GM18505 (cell line): ENCODE results near the gene MYH9.

Experiments
- ATAC-seq: cut with Tn5 transposase; IDR thresholded peaks from one replicate; pipeline ENCODE4 v1.9.1; 2021; ENCODE audit not compliant: unreplicated experiment
- POLR2A ChIP-seq: IDR thresholded peaks from 4 replicates; pipeline ENCODE4 v1.6.1; 2011; ENCODE audit warnings: borderline replicate concordance; ENCODE audit not compliant: insufficient read depth, insufficient read length; ENCODE audit errors: extremely low read depth

Gene MYH9

DNA sequence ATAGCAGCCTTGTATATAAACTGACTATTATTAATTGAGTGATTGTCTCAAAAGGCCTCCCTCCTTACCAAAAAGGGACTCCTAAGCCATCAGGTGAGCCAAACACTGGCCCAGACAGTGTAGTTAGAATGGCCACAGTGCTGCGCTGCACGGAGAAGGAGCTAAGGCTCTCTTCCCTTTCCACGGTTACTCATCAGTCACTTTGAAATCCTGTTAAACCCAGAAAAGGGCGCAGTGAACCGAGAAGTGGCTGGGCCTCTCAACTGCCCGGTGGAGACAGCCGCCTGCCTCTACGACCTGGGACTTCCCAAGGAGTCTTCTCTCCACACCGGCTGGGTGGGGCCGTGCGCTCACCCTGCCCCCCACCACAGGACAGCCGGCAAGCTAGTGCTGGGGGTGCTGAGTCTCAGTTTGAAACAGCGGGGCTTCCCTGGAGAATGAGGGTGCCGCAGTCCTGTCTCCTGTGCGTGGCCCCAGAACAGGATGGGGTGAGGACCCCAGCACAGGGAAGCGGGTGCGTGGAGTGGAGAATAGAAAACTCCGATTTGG lies 1.3 kb downstream of the MYH9 start:
- TF ChIP-seq POLR2A, result peak; percentile 60
- ATAC-seq, result peak; percentile 23

DNA sequence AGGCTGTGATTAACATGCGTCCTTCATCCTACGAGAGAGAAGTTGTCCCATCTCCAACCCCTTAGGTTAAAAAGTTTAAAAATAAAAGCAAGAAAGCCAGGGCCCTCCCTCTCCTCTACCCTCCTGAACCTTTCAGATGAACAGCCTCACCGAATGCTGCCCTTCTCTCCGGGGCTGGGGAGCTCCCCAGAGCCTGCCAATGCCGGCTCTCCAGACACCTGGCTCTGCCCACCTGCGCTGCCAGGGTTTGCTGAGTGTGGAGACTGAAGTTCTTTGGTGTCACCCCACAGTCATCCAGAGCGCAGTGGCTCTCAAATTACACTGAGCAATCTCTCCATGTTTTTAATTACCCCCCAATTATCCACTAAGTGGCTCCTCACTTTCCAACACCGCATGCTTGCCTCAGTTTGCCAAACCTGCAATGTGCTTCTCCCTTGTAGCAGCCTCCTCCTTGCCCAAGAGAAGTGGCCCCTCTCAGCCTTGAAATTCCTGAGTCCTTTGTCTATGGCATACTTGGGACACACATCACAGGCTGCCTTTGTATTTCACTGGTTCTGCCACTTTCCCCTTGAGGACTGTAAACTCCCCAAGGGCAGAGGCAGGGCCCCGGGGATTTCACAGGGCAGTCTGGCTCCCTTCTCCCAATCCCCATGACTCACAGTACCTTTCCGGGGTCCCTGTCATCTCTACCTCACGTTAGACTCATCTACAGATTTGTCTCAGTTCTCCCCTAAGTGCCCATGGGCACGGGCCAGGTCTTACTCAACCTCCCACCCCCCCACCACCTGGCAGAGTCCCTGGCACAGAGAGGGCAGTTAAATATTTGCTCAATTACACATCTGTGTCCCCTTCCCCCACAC lies 2.0 kb downstream of the MYH9 start:
- ATAC-seq, result no peak

DNA sequence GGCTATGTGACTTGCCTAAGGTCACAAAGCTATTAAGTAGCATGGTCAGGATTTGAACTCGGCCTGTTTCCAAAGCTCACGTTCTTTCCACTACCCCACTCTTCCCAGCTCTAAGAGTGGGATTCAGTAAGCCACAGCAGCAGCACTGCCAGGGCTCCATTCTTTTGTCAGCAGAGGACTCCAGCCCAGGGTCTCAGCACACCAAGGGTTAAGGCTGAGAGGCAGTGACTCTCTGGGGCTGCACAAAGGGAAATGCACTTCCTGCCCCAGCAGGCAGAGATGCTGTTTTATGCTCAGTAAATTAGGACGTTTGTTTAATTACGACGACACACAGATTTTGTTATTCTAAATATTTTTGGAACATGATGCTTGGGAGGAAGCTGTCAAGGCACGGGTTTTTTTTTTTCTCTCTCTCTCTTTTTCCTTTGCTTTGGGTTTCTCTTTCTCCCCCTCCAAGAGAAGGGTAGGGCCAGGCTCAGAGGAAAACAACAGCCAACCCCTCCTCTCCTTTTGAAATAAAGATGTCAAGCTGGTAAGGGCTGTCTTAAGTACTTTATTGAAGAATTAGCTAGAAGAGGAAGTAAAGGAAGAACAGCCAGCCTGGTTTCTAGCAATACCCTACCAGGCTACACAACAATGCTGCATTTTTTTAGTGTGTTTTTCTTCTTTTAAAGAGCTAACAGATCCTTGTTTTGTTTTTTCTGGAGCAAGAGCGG lies 2.8 kb downstream of the MYH9 start:
- TF ChIP-seq POLR2A, result peak; percentile 27
- ATAC-seq, result no peak

More for the DNA sequence above, 2.0 kb downstream of the MYH9 start:
- TF ChIP-seq POLR2A, result no peak

DNA sequence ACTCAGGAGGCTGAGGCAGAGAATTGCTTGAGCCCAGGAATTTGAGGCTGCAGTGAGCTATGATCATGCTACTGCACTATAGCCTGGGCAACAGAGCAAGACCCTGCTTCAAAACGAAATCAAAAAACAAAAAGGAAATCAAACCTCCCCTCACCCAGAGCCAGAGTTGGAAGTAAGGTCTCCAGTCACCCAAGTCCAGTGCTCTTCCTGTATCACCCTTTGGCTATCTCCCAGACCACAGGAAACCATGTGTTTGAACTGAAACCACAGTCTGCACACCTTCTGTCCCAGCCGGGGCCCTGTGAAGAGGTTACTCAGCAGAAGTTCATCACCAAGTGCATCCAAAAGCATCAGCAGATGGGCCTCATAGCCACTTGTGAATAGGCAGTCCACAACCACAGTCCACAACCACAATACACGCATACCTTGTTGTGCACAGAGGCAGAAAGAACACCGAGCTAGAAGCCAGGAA lies 4.6 kb downstream of the MYH9 start:
- ATAC-seq, result no peak
- TF ChIP-seq POLR2A, result no peak

DNA sequence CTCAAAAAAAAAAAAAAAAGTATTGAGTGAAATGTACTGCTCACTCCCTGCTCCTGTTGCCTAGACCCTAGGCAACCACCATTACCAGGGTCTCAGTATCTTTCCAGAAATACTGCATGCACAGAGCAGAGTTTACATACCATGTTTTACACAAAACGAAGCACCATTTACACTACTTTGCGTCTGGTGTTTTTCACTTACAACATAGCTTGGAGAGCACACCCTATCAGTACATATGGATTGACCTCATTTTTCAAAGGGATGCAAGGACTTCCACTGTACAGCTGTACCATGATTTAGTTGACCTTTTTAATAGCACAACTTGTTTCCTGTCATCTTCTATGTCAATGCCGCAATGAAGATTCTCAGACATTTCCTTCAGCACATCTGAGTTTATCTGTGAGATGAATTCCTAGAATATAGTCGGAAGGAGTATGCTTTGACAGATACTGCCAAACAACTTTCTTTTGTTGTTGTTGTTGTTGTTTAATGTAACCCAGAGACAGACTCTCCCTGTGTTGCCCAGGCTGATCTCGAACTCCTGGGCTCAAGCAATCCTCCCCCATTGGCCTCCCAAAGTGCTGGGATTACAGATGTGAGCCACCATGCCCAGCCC lies 6.1 kb downstream of the MYH9 start:
- no peak for ATAC-seq
- no peak for TF ChIP-seq POLR2A

DNA sequence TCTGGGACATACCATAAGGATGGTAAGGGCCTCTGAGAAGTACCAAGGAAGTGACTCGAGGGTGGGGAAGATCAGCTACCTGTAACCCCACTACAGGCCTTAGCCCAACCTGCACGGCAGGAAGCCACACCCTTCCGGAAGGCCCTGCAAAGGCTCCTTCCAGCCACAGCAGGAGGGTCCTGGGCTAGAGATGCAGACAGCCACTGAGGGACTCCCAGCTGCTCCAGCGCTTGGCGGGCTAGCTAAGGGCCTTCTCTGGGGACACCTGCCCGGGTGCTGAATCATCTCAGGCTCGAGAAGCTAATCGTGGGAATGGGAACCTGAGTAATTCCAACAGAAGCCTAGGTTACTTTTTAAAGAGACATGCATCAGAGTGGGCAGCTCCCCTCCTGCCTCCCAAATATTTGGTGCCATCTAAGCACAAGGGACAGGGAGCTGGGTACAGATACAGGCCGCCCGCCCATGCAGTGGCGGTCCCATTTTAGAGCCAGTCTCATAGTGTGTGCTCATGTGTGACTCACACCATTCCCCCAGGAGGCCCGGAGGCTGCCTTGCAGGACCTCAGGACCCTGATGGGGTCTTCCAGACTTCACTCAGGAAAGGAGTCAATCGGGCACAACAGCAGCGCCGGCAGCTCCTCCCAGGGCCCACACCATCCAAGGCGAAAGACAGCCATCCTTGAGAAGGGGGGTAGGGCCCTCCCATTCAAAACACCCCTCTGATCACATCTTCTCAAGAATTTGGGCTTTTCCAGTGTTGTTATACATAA lies 8.0 kb downstream of the MYH9 start:
- ATAC-seq, result no peak
- no peak for TF ChIP-seq POLR2A

DNA sequence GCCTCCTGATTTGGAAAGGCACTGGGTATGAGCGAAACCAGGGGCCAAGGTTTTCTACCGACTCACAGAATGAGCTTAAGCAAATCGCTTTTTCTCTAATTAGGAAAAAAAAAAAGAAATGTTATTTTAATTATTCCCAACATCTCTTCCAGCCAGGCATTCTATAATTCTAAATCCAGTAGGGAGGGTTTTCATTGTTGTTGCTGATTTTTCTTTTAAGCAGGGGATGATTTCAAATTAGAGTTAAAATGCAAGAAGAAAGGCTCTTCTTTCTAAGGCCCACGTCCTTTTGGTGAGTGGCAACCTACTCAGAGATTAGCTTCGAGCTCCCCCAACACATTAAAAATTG lies 8.9 kb downstream of the MYH9 start:
- no peak for ATAC-seq
- TF ChIP-seq POLR2A, result no peak

DNA sequence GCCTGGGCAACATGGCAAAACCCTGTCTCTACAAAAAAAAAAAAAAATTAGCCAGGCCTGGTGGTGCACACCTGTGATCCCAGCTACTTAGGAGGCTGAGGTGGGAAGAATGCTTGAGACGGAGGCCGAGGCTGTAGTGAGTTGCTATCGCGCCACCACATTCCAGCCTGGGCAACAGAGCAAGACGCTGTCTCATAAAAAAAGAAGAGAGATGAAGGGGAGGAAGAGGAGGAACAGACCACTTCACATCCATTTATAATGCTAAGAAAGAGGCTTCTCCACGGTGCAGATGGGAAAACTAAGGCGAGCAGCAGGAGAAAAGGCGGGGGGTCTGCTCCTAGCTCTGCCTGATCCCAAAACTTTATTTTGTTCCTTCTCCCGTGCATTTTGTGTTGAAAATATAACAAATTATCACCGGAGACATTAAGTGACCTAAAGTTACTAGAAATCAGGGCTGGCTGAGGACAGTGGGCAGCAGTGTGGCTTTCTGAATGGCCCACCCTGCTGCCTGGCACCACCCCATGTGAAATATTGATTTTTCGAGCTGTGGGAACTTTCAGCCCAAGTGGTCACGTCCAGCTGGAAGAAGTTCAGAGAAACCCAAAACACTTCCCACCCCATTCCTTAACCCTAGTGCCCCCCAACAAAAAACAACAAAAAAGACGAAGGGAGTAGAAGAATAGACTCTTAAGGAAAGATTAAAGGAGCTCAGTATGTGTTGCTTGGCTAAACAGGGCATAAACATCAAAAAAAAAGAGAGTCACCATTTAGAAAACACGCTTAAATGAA lies 9.5 kb downstream of the MYH9 start:
- no peak for ATAC-seq
- no peak for TF ChIP-seq POLR2A

DNA sequence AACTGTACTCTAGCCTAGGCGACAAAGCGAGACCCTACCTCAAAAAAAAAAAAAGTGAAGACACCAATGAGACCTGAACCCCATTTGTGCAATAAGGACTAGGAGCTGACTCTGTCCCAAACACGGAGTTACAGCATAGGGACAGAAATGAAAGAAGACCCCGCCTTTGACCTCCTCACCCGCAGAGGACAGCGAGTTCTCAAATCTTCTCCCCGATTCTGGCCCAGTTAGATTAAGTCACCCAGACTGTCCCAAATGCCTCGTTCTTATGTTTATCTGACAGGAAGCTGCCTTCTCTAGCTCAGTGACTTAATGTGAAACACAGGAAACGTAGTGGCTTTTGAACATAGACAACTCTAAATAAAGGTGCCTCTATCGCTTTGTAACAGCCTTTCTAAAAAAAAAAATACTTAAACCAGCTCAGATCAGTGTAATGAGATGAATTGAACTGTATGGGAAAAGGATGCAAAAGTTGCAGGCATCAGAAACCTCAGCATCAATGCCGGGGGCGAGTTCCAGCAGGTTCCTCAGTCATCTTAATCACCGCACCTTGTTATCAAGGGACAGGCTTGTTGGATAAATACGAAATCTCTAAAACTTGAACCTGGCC lies 10.6 kb downstream of the MYH9 start:
- no peak for ATAC-seq
- TF ChIP-seq POLR2A, result no peak

DNA sequence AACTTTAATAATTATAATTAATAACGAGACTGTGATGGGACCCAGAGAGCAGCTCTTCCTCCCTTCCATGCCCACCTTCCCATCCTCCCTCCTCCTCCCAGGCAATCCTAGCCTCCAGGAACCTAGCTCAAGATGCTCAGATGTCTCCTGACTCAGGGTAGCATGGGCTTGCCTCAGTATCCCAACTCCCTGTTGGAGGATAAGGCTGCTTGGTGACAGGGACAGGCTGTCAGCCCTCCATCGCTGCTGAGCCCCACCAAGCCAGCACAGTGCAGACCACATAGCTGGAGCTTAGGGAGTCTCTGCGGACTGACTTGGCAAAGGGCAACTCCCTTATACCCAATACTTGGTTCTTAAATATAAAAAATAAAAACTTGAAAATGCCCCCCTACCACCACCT lies 11.5 kb downstream of the MYH9 start:
- no peak for TF ChIP-seq POLR2A
- ATAC-seq, result no peak

DNA sequence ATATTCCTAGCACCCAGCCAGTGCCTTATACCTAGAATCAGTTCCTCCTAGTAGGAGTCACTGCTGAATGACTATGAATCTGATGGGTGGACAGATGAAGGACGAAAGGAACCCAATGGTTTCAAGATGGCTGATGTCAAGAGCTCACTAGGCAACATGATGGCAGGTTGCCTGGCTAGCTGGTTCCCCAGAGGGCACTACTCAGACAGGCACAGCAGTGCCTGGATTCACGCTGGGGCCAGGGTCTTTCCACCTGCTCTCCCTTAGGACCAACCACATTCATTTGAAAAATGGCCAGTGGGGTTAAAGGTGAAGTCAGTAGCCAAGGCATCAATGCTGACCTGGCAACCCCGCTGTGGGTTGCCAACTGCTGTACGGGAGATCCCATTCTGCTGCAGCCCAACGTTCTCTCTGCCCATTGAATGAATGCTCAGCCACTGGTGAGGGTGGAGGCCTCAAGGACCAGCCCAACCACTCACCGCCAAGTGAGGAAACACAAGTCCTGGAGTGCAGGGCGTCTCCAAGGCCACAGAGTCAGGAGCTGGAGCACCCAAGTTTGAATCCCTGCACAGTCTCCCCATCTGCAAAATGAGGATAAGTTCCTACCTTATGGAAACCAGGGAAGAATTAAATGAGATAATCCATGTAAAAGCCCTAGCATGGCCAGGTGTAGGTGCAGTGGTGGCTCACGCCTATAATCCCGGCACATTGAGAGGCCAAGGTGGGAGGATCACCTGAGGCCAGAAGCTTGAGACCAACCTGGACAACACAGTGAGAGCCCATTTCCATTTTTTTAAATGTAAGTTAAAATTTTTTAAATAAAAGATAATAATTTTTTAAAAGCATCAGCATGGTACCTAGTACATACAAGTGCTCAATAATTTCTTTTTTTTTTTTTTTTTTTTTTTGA lies 12.4 kb downstream of the MYH9 start:
- no peak for TF ChIP-seq POLR2A
- no peak for ATAC-seq
